Cortex of kidney (tissue), 1 donor: ENCODE data around the gene CD200R1L.

ENCODE experiments used
- DNase-seq: peaks from one replicate; lab custom pipeline; 2025; lab: John Stamatoyannopoulos, UW

Gene CD200R1L

GRCh38 chr3:112818289-112818688 lies 28.4 kb downstream of the CD200R1L start:
- DNase-seq: no peak

GRCh38 chr3:112817797-112818196 lies 28.9 kb downstream of the CD200R1L start:
- no peak for DNase-seq

GRCh38 chr3:112817271-112817670 lies 29.4 kb downstream of the CD200R1L start:
- DNase-seq: no peak

- no peak for DNase-seq
Observed at GRCh38 chr3:112815981-112816380, 30.7 kb downstream of the CD200R1L start.

GRCh38 chr3:112814266-112814665 lies 32.4 kb downstream of the CD200R1L start:
- no peak for DNase-seq

GRCh38 chr3:112813723-112814171 lies 32.9 kb downstream of the CD200R1L start:
- DNase-seq: no peak

GRCh38 chr3:112813016-112813415 lies 33.6 kb downstream of the CD200R1L start:
- no peak for DNase-seq

GRCh38 chr3:112811917-112812660 lies 34.6 kb downstream of the CD200R1L start:
- no peak for DNase-seq

- DNase-seq: no peak
Observed at GRCh38 chr3:112811131-112811884, 35.4 kb downstream of the CD200R1L start.

GRCh38 chr3:112810561-112810960 lies 36.1 kb downstream of the CD200R1L start:
- no peak for DNase-seq

- DNase-seq: no peak
Observed at GRCh38 chr3:112808136-112808535, 38.5 kb downstream of the CD200R1L start.

GRCh38 chr3:112807685-112808084 lies 39.0 kb downstream of the CD200R1L start:
- DNase-seq: no peak

GRCh38 chr3:112806903-112807302 lies 39.8 kb downstream of the CD200R1L start:
- DNase-seq: no peak

GRCh38 chr3:112805126-112805525 lies 41.5 kb downstream of the CD200R1L start:
- no peak for DNase-seq

- DNase-seq: no peak
Observed at GRCh38 chr3:112804021-112804420, 42.6 kb downstream of the CD200R1L start.

- DNase-seq: no peak
Observed at GRCh38 chr3:112803467-112803866, 43.2 kb downstream of the CD200R1L start.

- no peak for DNase-seq
Observed at GRCh38 chr3:112802338-112802737, 44.3 kb downstream of the CD200R1L start.

- DNase-seq: no peak
Observed at GRCh38 chr3:112799946-112800345, 46.7 kb downstream of the CD200R1L start.

GRCh38 chr3:112794622-112795172 lies 52.0 kb downstream of the CD200R1L start:
- DNase-seq: no peak

- DNase-seq: no peak
Observed at GRCh38 chr3:112793326-112794081, 53.2 kb downstream of the CD200R1L start.

- DNase-seq: no peak
Observed at GRCh38 chr3:112791736-112792135, 54.9 kb downstream of the CD200R1L start.

GRCh38 chr3:112789787-112790186 lies 56.9 kb downstream of the CD200R1L start:
- DNase-seq: no peak
